ENCODE measurements around the gene DIP2C.

- no peak for TF ChIP-seq POLR2A (IDR thresholded peaks at IDR 0.05)
- no peak for TF ChIP-seq CTCF (IDR thresholded peaks at IDR 0.05)
Observed at GRCh38 chr10:725786-726185, 36.3 kb upstream of the DIP2C start.
